Activated T-cell treated with anti-CD3 and anti-CD28 coated beads for 1 hour (primary cell): Measurements from ENCODE around the gene ITPR3.
A peak's percentile ranks its signal among the peaks of the same experiment; 100 is the strongest.

Experiments used
- DNase-seq: peaks from one replicate; pipeline ENCODE4 v3.0.0-alpha.2; 2020; ENCODE audit warnings: low read depth

The ITPR3 gene

GRCh38 chr6:33638556-33638955 is 17.4 kb downstream of the ITPR3 start:
- no peak for DNase-seq

- no peak for DNase-seq
Measured at GRCh38 chr6:33639559-33639958, 18.4 kb downstream of the ITPR3 start.

GRCh38 chr6:33640361-33640760 is 19.2 kb downstream of the ITPR3 start:
- DNase-seq, result no peak

GRCh38 chr6:33641144-33641543 is 20.0 kb downstream of the ITPR3 start:
- no peak for DNase-seq

- no peak for DNase-seq
Measured at GRCh38 chr6:33641602-33642001, 20.5 kb downstream of the ITPR3 start.

- no peak for DNase-seq
Measured at GRCh38 chr6:33642897-33643296, 21.8 kb downstream of the ITPR3 start.

GRCh38 chr6:33651403-33651802 is 30.3 kb downstream of the ITPR3 start:
- no peak for DNase-seq

GRCh38 chr6:33652002-33652401 is 30.9 kb downstream of the ITPR3 start:
- no peak for DNase-seq

- DNase-seq, result no peak
Measured at GRCh38 chr6:33654831-33655554, 33.9 kb downstream of the ITPR3 start.

- DNase-seq, result no peak
Measured at GRCh38 chr6:33656844-33657243, 35.7 kb downstream of the ITPR3 start.

GRCh38 chr6:33658982-33659689 is 38.0 kb downstream of the ITPR3 start:
- no peak for DNase-seq

GRCh38 chr6:33659986-33660385 is 38.9 kb downstream of the ITPR3 start:
- DNase-seq, result no peak

- DNase-seq, result no peak
Measured at GRCh38 chr6:33661106-33661838, 40.1 kb downstream of the ITPR3 start.

GRCh38 chr6:33662318-33662717 is 41.2 kb downstream of the ITPR3 start:
- no peak for DNase-seq

- DNase-seq, result no peak
Measured at GRCh38 chr6:33663028-33663427, 41.9 kb downstream of the ITPR3 start.

GRCh38 chr6:33663727-33664449 is 42.8 kb downstream of the ITPR3 start:
- no peak for DNase-seq

GRCh38 chr6:33664506-33665057 is 43.5 kb downstream of the ITPR3 start:
- DNase-seq, result no peak

GRCh38 chr6:33665957-33666356 is 44.8 kb downstream of the ITPR3 start:
- DNase-seq, result no peak

- DNase-seq, result no peak
Measured at GRCh38 chr6:33667072-33667471, 46.0 kb downstream of the ITPR3 start.

- DNase-seq, result no peak
Measured at GRCh38 chr6:33667776-33668175, 46.7 kb downstream of the ITPR3 start.

- no peak for DNase-seq
Measured at GRCh38 chr6:33668328-33668727, 47.2 kb downstream of the ITPR3 start.

- peak; percentile 50 for DNase-seq
Measured at GRCh38 chr6:33668914-33669313, 47.8 kb downstream of the ITPR3 start.
